NCI-H748 (cell line): ENCODE data around the gene VCP.

Source experiments
- DNase-seq: peaks from one replicate; lab custom pipeline; 2025; ENCODE audit not compliant: unreplicated experiment; lab: John Stamatoyannopoulos, UW

Gene VCP

GRCh38 chr9:35067056-35067455, 5.4 kb downstream of the VCP start:
- DNase-seq: no peak

- no peak for DNase-seq
Observed at GRCh38 chr9:35060548-35061207, 11.7 kb downstream of the VCP start.

- DNase-seq: no peak
Observed at GRCh38 chr9:35059438-35059837, 13.0 kb downstream of the VCP start.

- DNase-seq: no peak
Observed at GRCh38 chr9:35057271-35057620, 15.2 kb downstream of the VCP start.

GRCh38 chr9:35056571-35057270, 15.7 kb downstream of the VCP start:
- DNase-seq: no peak

GRCh38 chr9:35054871-35055644, 17.4 kb downstream of the VCP start:
- DNase-seq: no peak

GRCh38 chr9:35054185-35054835, 18.1 kb downstream of the VCP start:
- no peak for DNase-seq

GRCh38 chr9:35051069-35051967, 21.1 kb downstream of the VCP start:
- DNase-seq: peak; percentile 46

- no peak for DNase-seq
Observed at GRCh38 chr9:35048511-35048910, 23.9 kb downstream of the VCP start.

GRCh38 chr9:35044071-35044470, 28.4 kb downstream of the VCP start:
- DNase-seq: no peak

GRCh38 chr9:35042891-35043545, 29.4 kb downstream of the VCP start:
- DNase-seq: no peak

GRCh38 chr9:35042081-35042604, 30.3 kb downstream of the VCP start:
- no peak for DNase-seq

GRCh38 chr9:35035851-35036701, 36.3 kb downstream of the VCP start:
- DNase-seq: no peak

- DNase-seq: no peak
Observed at GRCh38 chr9:35033101-35033500, 39.3 kb downstream of the VCP start.

GRCh38 chr9:35029852-35030251, 42.6 kb downstream of the VCP start:
- DNase-seq: no peak

- no peak for DNase-seq
Observed at GRCh38 chr9:35029241-35029640, 43.2 kb downstream of the VCP start.

- no peak for DNase-seq
Observed at GRCh38 chr9:35028341-35028740, 44.1 kb downstream of the VCP start.

- peak; percentile 25 for DNase-seq
Observed at GRCh38 chr9:35027860-35028259, 44.6 kb downstream of the VCP start.

- DNase-seq: no peak
Observed at GRCh38 chr9:35027374-35027773, 45.1 kb downstream of the VCP start.
